ENCODE data around the gene ACLY. TPM values are rescaled to one million over a fixed set of nuclear protein-coding genes. Genes with fewer than 3 reads are reported as not detected.

Gene ACLY
- total and polyA plus RNA-seq, 2 of the 13 experiments (the other 11 are each of a cell fraction or from before 2014, with no cell fraction given), result 111 to 218 TPM

- TF ChIP-seq YY1 (IDR thresholded peaks at IDR 0.05; ENCODE audit: insufficient read depth, insufficient replicate concordance, low read depth, low read length), result peak; percentile 70
- no peak for TF ChIP-seq THAP7 (CRISPR knock-in tag; IDR thresholded peaks at IDR 0.05)
- peak; percentile 47; the same call in 1 of the 2 replicates for TF ChIP-seq TAF1 (CRISPR knock-in tag; IDR thresholded peaks at IDR 0.05)
- TF ChIP-seq ELF1 (CRISPR knock-in tag; IDR thresholded peaks at IDR 0.05), result 0 out of 2 replicates have a peak, but pooled peaks have one; percentile 7
- no peak for TF ChIP-seq ISL2 (CRISPR knock-in tag; IDR thresholded peaks at IDR 0.05)
- TF ChIP-seq ZNF781 (CRISPR knock-in tag; IDR thresholded peaks at IDR 0.05; ENCODE audit: borderline replicate concordance, not compliant biosample characterization), result peak; percentile 87
- no peak; the same call in 1 of the 2 replicates for TF ChIP-seq ZNF143 (CRISPR knock-in tag; IDR thresholded peaks at IDR 0.05)
- peak; percentile 90 for TF ChIP-seq JARID2 (CRISPR knock-in tag; IDR thresholded peaks at IDR 0.05; ENCODE audit: insufficient replicate concordance)
- TF ChIP-seq ZNF550 (CRISPR knock-in tag; IDR thresholded peaks at IDR 0.05; ENCODE audit: borderline replicate concordance), result no peak
- TF ChIP-seq SALL1 (CRISPR knock-in tag; IDR thresholded peaks at IDR 0.05), result peak; percentile 66
- no peak for TF ChIP-seq KDM1A (CRISPR knock-in tag; IDR thresholded peaks at IDR 0.05)
- TF ChIP-seq, protein P1, sequence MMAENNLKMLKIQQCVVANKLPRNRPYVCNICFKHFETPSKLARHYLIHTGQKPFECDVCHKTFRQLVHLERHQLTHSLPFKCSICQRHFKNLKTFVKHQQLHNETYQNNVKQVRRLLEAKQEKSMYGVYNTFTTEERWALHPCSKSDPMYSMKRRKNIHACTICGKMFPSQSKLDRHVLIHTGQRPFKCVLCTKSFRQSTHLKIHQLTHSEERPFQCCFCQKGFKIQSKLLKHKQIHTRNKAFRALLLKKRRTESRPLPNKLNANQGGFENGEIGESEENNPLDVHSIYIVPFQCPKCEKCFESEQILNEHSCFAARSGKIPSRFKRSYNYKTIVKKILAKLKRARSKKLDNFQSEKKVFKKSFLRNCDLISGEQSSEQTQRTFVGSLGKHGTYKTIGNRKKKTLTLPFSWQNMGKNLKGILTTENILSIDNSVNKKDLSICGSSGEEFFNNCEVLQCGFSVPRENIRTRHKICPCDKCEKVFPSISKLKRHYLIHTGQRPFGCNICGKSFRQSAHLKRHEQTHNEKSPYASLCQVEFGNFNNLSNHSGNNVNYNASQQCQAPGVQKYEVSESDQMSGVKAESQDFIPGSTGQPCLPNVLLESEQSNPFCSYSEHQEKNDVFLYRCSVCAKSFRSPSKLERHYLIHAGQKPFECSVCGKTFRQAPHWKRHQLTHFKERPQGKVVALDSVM (CRISPR knock-in tag; IDR thresholded peaks at IDR 0.05), result peak; percentile 51; the same call in 1 of the 2 replicates
- TF ChIP-seq NFE2L1 (CRISPR knock-in tag; IDR thresholded peaks at IDR 0.05; ENCODE audit: borderline replicate concordance), result no peak
- TF ChIP-seq SMC3 (IDR thresholded peaks at IDR 0.05; ENCODE audit: low read length), result peak; percentile 85
- no peak for TF ChIP-seq KIAA2018 (CRISPR knock-in tag; IDR thresholded peaks at IDR 0.05; ENCODE audit: borderline replicate concordance)
Observed at GRCh38 chr17:41959336-41960095, 40.8 kb upstream of the ACLY start (continued).

Measured in HepG2 (cell line).